SKM-1 treated with dmso at 0.1 percent for 144 hours (cell line): Measurements from ENCODE around the gene IGSF9.

Experiments used
- DNase-seq: peaks from one replicate; lab custom pipeline; 2025; ENCODE audit not compliant: unreplicated experiment; lab: John Stamatoyannopoulos, UW

The IGSF9 gene

GRCh38 chr1:159877695-159878444 is 67.5 kb downstream of the IGSF9 start:
- no peak for DNase-seq
